SIG-M5 treated with dmso at 0.1 percent for 504 hours (cell line): ENCODE data around the gene RSPO1.
A peak's percentile ranks its signal among the peaks of the same experiment; 100 is the strongest.
"Not testable (repeated sequence)": the region's sequence is repeated elsewhere in the genome, so short reads cannot be mapped to it uniquely, and the experiment has no call there.

Experiments
- DNase-seq: peaks from one replicate; lab custom pipeline; 2025; ENCODE audit not compliant: unreplicated experiment; lab: John Stamatoyannopoulos, UW

Gene RSPO1

DNA sequence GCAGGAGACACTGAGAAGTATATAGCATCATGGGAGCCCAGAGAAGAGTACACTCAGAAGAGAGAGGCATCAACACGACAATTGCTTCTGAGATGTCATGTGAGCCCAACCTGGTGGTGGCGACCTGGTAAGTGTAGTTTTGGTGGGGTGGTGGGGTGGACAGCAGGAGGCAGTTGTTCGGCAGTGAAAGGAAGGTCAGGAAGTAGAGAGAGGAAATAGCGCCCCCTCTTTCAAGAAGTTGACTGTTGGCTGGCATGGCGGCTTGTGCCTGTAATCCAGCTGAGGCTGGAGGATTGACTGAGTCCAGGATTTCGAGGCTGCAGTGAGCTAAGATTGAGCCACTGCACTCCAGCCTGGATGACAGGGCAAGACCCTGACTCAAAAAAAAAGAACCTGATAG lies 12.6 kb downstream of the RSPO1 start:
- DNase-seq = no peak

GRCh38 chr1:37621326-37621870 lies 13.3 kb downstream of the RSPO1 start:
- no peak for DNase-seq

- DNase-seq = no peak
Measured at GRCh38 chr1:37620707-37621106, 14.0 kb downstream of the RSPO1 start.

- DNase-seq = no peak
Measured at GRCh38 chr1:37616330-37616729, 18.4 kb downstream of the RSPO1 start.

GRCh38 chr1:37614105-37614504 lies 20.6 kb downstream of the RSPO1 start:
- no peak for DNase-seq

DNA sequence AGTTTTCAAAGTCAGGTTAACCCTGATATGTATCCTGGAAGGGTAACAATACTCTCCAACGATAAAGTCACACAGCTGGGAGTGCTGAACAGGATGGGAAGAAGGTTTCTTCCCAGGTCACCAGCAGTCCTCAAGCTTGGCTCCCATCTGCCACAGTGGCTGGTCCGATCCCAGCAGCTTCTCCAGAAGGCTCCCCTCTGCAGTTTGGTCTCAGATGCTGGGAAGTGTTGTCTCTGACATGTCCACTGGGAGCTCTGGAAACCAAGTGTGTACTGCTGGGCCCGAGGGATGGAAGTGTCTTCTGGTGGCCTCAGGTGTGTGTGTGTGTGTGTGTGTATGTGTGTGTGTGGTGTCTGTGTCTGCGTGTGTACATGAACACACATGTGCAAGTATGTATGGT lies 22.5 kb downstream of the RSPO1 start:
- DNase-seq = no peak

DNA sequence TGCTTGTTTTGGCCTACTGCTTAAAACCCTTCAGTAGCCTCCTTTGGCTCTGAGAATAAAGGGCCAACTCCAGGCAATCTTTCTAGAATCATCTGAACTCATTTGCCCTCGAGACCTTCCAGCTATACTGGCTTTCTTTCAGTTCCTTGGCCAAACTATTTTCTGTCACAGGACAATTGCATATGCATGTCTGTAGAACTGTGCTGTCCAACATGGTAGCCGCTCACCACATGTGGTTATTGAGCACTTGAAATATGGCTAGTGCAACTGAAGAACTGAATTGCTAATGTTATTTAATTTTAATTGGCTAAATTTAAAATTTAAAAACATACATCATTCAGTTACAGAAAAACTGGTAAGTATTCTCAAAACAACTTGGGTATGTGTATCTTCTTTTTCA lies 24.7 kb downstream of the RSPO1 start:
- no peak for DNase-seq

GRCh38 chr1:37609002-37609401 lies 25.7 kb downstream of the RSPO1 start:
- DNase-seq = peak; percentile 17

- DNase-seq = no peak
Measured at GRCh38 chr1:37606481-37607263, 28.0 kb downstream of the RSPO1 start.

GRCh38 chr1:37605806-37606474 lies 28.8 kb downstream of the RSPO1 start:
- no peak for DNase-seq

DNA sequence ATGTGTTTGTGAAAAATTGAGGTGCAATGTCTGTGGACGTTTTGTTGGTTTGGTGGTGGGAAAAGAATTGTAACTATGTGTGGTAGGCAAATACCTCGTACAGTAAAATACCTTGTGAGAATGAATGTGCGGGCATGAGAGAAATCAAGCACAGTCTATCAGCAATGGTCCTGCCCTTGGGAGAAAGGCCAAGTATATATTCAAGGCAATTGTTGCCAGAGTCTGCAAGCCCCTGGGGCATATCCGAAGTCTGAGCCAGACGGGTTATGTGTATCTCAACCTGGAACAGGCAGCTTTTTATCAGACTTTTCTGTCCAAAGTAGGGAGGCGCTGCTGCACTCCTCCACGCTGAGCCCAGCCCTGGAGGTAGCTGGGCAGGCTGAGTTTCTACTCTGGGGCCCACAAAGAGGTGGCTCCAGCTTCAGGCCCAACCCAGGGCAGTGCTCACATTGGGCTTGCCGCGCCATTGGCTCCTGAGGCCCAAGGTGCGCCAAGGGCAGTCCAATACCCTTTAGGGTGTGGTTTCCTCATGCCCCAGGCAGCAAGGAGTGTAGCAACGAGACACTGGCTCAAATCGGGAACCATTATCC lies 29.5 kb downstream of the RSPO1 start:
- DNase-seq = no peak

- DNase-seq = peak; percentile 34
Measured at GRCh38 chr1:37602750-37603694, 31.7 kb downstream of the RSPO1 start.

- no peak for DNase-seq
Measured at GRCh38 chr1:37601441-37601840, 33.3 kb downstream of the RSPO1 start.

GRCh38 chr1:37599940-37600339 lies 34.8 kb downstream of the RSPO1 start:
- no peak for DNase-seq

DNA sequence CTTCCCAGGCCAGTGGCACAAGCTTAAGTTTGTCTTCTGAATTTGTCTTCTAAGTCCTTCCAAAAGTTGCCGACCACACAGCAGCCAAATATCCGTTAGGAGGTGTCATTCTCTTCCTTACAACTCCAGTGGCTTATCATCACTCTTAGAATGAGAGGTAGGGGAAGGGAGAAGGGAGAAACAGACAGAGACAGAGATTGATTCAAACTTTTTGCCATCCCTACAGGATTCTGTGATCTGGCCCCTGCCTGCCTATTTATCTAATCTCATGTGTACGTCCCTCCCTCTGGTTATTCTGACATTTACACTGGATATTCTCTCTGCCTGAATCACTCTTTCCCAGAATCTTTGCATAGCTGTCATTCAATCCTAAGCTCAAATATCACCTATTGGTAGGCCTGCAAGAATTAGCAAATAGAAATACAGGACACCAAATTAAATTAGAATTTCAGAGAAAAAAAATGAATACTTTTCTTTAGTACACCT lies 38.5 kb downstream of the RSPO1 start:
- DNase-seq = no peak

DNA sequence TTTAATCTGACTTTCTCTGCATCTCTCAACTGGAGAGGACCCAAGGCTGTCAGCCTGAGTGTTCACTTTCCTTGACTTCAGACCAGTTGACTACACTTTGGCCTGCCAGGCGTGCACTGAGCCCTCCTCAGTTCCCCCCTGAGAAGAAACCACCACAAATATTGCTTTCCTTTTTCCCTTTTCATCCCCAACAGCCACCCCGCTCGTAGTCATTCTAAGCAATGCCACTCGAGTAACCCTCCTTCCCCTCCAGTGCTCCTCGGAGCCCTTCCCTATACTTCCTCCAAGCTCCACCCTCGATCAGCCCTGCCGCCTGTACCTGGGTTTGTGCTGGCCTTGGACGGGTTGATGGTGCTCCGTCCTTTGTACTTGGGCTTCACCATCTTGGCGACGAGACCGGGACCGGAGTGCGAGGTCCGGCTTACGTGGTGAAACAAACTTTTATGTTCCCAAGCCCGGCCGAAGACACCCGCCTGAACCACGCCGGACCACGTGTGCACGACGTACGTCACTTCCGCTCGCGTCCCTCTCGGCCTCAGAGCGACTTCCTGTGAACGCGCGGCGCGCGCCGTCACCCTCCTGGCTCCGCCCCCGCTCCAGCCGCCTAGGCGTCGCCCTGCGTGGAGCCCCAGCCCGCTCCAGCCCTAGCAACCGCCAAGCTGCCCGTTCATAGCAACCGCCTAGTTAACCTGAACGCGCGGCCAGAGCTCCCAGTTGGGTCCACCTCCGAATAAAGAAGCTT lies 39.1 kb downstream of the RSPO1 start, which contains the start of gene GNL2:
TSS of gene GNL2 (minus strand) at position 498 of the 742 bp plus-strand sequence. CDS start at position 383, 115 bp downstream.
- DNase-seq = peak; percentile 89

- DNase-seq = no peak
Measured at GRCh38 chr1:37593726-37594125, 41.0 kb downstream of the RSPO1 start.

DNA sequence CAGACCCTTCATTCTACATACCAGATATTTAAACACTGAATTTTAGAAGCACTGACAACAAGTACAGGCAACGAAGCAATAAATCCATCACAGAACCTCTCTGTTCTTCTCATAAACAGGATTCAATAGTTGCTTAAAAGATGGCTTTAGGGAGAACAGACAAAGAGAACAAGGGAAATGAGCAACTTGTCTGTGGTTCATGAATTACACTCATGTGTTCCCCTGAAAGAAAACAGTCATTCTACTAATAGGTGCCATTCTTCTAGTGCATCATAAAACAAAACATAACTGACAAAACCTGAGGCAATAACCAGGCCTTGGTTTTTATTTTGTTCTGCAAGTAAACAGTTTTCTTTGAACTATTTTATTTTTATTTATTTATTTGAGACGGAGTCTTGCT lies 45.8 kb downstream of the RSPO1 start:
- no peak for DNase-seq

GRCh38 chr1:37584544-37584943 lies 50.1 kb downstream of the RSPO1 start:
- not testable (repeated sequence) for DNase-seq

DNA sequence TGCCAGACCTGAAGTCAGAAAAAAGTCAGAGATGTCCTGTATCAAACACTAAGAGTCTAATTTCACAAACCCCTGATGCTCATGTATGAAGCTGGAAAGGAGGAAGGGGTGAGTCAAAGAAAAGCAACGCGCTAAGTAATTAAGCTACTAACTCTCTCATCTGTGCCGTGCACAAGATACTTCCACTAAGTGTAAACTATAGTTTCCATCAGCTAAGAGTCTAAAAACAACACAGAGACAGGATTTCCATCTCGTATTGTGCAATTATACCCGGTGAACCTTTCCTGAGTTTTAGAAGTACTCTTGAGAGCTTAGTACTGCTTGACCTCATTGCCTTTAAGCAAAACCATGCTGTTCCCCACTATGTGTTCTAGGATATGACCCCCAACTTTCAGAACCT lies 59.0 kb downstream of the RSPO1 start:
- no peak for DNase-seq
